H1 (cell line): ENCODE results near the gene ATP13A2. TPM values are rescaled to one million over a fixed set of nuclear protein-coding genes. Genes with fewer than 3 reads are reported as not detected.

Experiments
- CTCF ChIA-PET: fragments of 300-600 bp; sonication (Branson Sonifier 250); formaldehyde crosslinking; loops from one replicate; lab custom pipeline; 2021; ENCODE audit not compliant: partially characterized antibody; lab: Charles Lee
- POLR2A ChIA-PET: fragments of 300-600 bp; sonication (Branson Sonifier 250); formaldehyde crosslinking; loops from one replicate; lab custom pipeline; 2021; ENCODE audit warnings: inconsistent platforms; ENCODE audit not compliant: partially characterized antibody; lab: Charles Lee
- DNase-seq, 2 experiments: peaks; one replicate each; pipeline versions ENCODE4 v3.0.0 to v3.0.0-alpha.2; 2010 to 2022; ENCODE audit warnings: low spot score in 2 of 2, low read depth in 1 of 2, mixed read lengths in 1 of 2
- FAIRE-seq: peaks from 2 replicates; lab custom pipeline; 2011; peaks lifted over from hg19 to GRCh38; lab: Jason Lieb, UNC
- H2AFZ ChIP-seq: 2 replicates; pipeline ENCODE4 v1.8.1; 2012; ENCODE audit warnings: low read length, inconsistent platforms
- H2AK5ac ChIP-seq: 2 replicates; pipeline ENCODE4 v1.6.1; 2013; ENCODE audit warnings: low read depth, low read length
- H2BK120ac ChIP-seq: replicated peaks from 2 replicates; pipeline ENCODE3; 2013; ENCODE audit warnings: low read depth, low read length, inconsistent platforms
- H2BK12ac ChIP-seq: 2 replicates; pipeline ENCODE4 v1.6.1; 2013; ENCODE audit warnings: low read depth, low read length
- H2BK15ac ChIP-seq: 2 replicates; pipeline ENCODE4 v1.6.1; 2013; ENCODE audit warnings: low read length
- H2BK20ac ChIP-seq: 2 replicates; pipeline ENCODE4 v1.6.1; 2013; ENCODE audit warnings: low read length
- H2BK5ac ChIP-seq: 2 replicates; pipeline ENCODE4 v1.6.1; 2013; ENCODE audit warnings: low read depth, low read length
- H3K14ac ChIP-seq: 2 replicates; pipeline ENCODE4 v1.6.1; 2013; ENCODE audit warnings: inconsistent platforms; ENCODE audit not compliant: insufficient read length
- H3K18ac ChIP-seq: 2 replicates; pipeline ENCODE4 v1.6.1; 2013; ENCODE audit warnings: low read length; ENCODE audit errors: extremely low read depth
- H3K23ac ChIP-seq: 2 replicates; pipeline ENCODE4 v1.6.1; 2013; ENCODE audit warnings: inconsistent platforms; ENCODE audit not compliant: insufficient read length
- H3K23me2 ChIP-seq: 2 replicates; pipeline ENCODE4 v1.6.1; 2013; ENCODE audit warnings: low read depth, low read length
- H3K27ac ChIP-seq: 2 replicates; pipeline ENCODE4 v1.6.1; 2011; ENCODE audit warnings: low read depth, low read length, inconsistent platforms
- H3K27me3 ChIP-seq, 4 experiments: replicated peaks in 1 of 4; 1 replicate in 1 of 4; 2 replicates in 3 of 4; pipeline versions ENCODE4 v1.6.1 to v1.8.1; 2011 to 2013; ENCODE audit warnings: low read length in 3 of 4, mild to moderate bottlenecking in 3 of 4, inconsistent platforms in 2 of 4, mixed read lengths in 2 of 4, moderate library complexity in 1 of 4; ENCODE audit not compliant: control insufficient read depth in 3 of 4, insufficient read depth in 3 of 4; ENCODE audit errors: extremely low read depth in 1 of 4
- H3K36me3 ChIP-seq, 4 experiments: 2 replicates each; pipeline versions ENCODE4 v1.6.1 to v1.8.1; 2011 to 2013; ENCODE audit warnings: mild to moderate bottlenecking in 4 of 4, low read length in 3 of 4, moderate library complexity in 2 of 4, control low read depth in 1 of 4, inconsistent platforms in 1 of 4; ENCODE audit not compliant: insufficient read depth in 4 of 4, control insufficient read depth in 2 of 4
- H3K4ac ChIP-seq: replicated peaks from 2 replicates; pipeline ENCODE3; 2013; ENCODE audit warnings: low read length, low read depth, mixed read lengths, inconsistent platforms; ENCODE audit not compliant: insufficient read length
- H3K4me1 ChIP-seq, 4 experiments: replicated peaks in 1 of 4; 1 replicate in 1 of 4; 2 replicates in 3 of 4; pipeline versions ENCODE4 v1.6.1 to v1.8.1; 2011 to 2013; ENCODE audit warnings: low read length in 3 of 4, inconsistent platforms in 2 of 4, mixed read lengths in 1 of 4; ENCODE audit not compliant: insufficient read depth in 4 of 4, control insufficient read depth in 3 of 4
- H3K4me2 ChIP-seq, 2 experiments: 2 replicates each; pipeline versions ENCODE4 v1.6.1 to v1.8.1; 2011 to 2013; ENCODE audit warnings: low read depth in 2 of 2, low read length in 2 of 2, control low read depth in 1 of 2, inconsistent platforms in 1 of 2, mild to moderate bottlenecking in 1 of 2; ENCODE audit not compliant: insufficient read depth in 1 of 2
- H3K4me3 ChIP-seq, 4 experiments: fragments of 200-600, 300-600 bp in 1 of 4; sonication (generic), shearing (Covaris generic), sonication (Bioruptor Twin) in 1 of 4; 2 replicates each; pipeline versions ENCODE4 v1.5.1 to v1.8.1; 2011 to 2016; ENCODE audit warnings: low read length in 4 of 4, low read depth in 3 of 4, control low read depth in 2 of 4, inconsistent platforms in 2 of 4, mild to moderate bottlenecking in 2 of 4, mixed read lengths in 1 of 4, moderate library complexity in 1 of 4; ENCODE audit not compliant: insufficient read depth in 2 of 4; ENCODE audit errors: extremely low read depth in 1 of 4
- H3K56ac ChIP-seq: replicated peaks from 2 replicates; pipeline ENCODE3; 2013; ENCODE audit warnings: low read depth, mild to moderate bottlenecking, mixed read lengths, low read length, inconsistent platforms; ENCODE audit not compliant: insufficient read length
- H3K79me1 ChIP-seq: 2 replicates; pipeline ENCODE4 v1.6.1; 2013; ENCODE audit warnings: low read depth, low read length, control low read depth
- H3K79me2 ChIP-seq, 2 experiments: 2 replicates each; pipeline versions ENCODE4 v1.6.1 to v1.8.1; 2012 to 2013; ENCODE audit warnings: low read length in 2 of 2, mild to moderate bottlenecking in 2 of 2, inconsistent platforms in 1 of 2; ENCODE audit not compliant: insufficient read depth in 2 of 2, control insufficient read depth in 1 of 2
- H3K9ac ChIP-seq, 4 experiments: replicated peaks in 1 of 4; 1 replicate in 1 of 4; 2 replicates in 3 of 4; pipeline versions ENCODE4 v1.6.1 to v1.8.1; 2011 to 2013; ENCODE audit warnings: low read depth in 3 of 4, low read length in 3 of 4, control low read depth in 2 of 4, mild to moderate bottlenecking in 2 of 4, moderate library complexity in 2 of 4, inconsistent platforms in 1 of 4; ENCODE audit errors: extremely low read depth in 1 of 4
- H3K9me3 ChIP-seq, 2 experiments: 2 replicates each; pipeline versions ENCODE4 v1.6.1 to v1.8.1; 2012 to 2013; ENCODE audit warnings: mild to moderate bottlenecking in 2 of 2, moderate library complexity in 2 of 2, control low read depth in 1 of 2, inconsistent platforms in 1 of 2, low read depth in 1 of 2, low read length in 1 of 2, mixed read lengths in 1 of 2; ENCODE audit not compliant: insufficient read depth in 2 of 2
- H4K20me1 ChIP-seq, 2 experiments: replicated peaks in 1 of 2; 2 replicates each; pipeline versions ENCODE3 to v1.8.1; 2011 to 2013; ENCODE audit warnings: inconsistent platforms in 2 of 2, low read length in 2 of 2, mild to moderate bottlenecking in 1 of 2; ENCODE audit not compliant: insufficient read depth in 2 of 2, control insufficient read depth in 1 of 2
- H4K5ac ChIP-seq: 2 replicates; pipeline ENCODE4 v1.6.1; 2013; ENCODE audit warnings: low read length, low read depth, mixed read lengths, inconsistent platforms; ENCODE audit not compliant: insufficient read length
- H4K8ac ChIP-seq: 2 replicates; pipeline ENCODE4 v1.8.0; 2013; ENCODE audit warnings: mild to moderate bottlenecking, moderate library complexity, low read length, inconsistent platforms; ENCODE audit not compliant: insufficient read depth; ENCODE audit errors: extremely low read depth
- H4K91ac ChIP-seq: replicated peaks from 2 replicates; pipeline ENCODE3; 2013; ENCODE audit warnings: low read length, mixed read lengths, inconsistent platforms; ENCODE audit not compliant: insufficient read length
- WGBS, 2 experiments: shearing (Covaris generic) in 1 of 2; methylation state at CpG; one replicate each; pipeline versions ENCODE4 v1.1.6 to v1.1.7; 2013 to 2015; ENCODE audit warnings: low lambda C conversion rate in 2 of 2, mixed read lengths in 2 of 2, inconsistent platforms in 1 of 2, low coverage in 1 of 2, missing lambda C conversion rate in 1 of 2; ENCODE audit not compliant: insufficient replicate concordance in 2 of 2, insufficient coverage in 1 of 2, insufficient read length in 1 of 2; ENCODE audit errors: extremely low coverage in 1 of 2, missing lambda C conversion rate in 1 of 2; 5-methylcytosine and 5-hydroxymethylcytosine counted together
- polyA plus RNA-seq, 7 experiments: library from polyadenylated mRNA; depleted of rRNA in 3 of 7; stranded (reverse) in 5 of 7; unstranded in 2 of 7; fragments of >200 nt in 5 of 7; fragments of 200-250 nt in 2 of 7; gene quantifications; 1 replicate in 5 of 7; 2 replicates in 1 of 7; 4 replicates in 1 of 7; pipeline versions ENCODE4 v1.2.1 to v1.2.3, GENCODE V29; 2011 to 2013; ENCODE audit warnings: missing spikeins in 2 of 7, mixed read lengths in 2 of 7
- total RNA-seq: library from RNA; stranded (reverse); fragmentation: NEBNext Ultra II Directional; extraction: Animal tissue kit (Norgen Biotek cat#: 25700); gene quantifications from 2 replicates; pipeline ENCODE4 v1.2.1, GENCODE V29; 2021

Gene ATP13A2
- total and polyA plus RNA-seq, 2 of the 8 experiments (the other 6 are each of a cell fraction or from before 2014, with no cell fraction given): 82.1 to 83.6 TPM

DNA sequence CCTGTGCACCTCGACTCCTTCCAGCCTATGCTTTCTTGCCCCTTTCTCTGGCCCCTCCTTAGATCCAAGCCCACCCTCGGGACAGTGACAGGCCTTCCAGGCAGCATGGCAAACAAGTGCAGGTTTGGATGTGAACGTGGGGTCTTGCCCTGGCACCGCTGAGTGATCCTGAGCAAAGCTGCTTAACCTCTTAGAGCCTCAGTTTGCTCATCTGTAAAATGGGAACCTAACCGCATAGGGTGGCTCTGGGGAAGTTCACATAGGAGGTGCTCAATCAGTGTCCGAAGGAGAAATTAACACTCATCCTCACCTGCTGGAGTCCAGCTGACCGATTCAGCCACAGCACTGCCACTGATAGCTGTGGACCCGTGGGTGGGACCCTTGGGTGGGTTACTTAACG, 38.5 kb downstream of the ATP13A2 start:
- no peak for FAIRE-seq
- 87% methylated on average over 9 of the region's 9 CpGs; no CpG with 5 or more reads in 1 of the 2 experiments for WGBS, 2 experiments

More for the DNA sequence above, 38.5 kb downstream of the ATP13A2 start:
- H4K91ac ChIP-seq: no peak overlapping the region
- no peak overlapping the region for H2BK12ac ChIP-seq
- H2BK120ac ChIP-seq: no peak overlapping the region
- no peak overlapping the region for H4K5ac ChIP-seq
- no peak overlapping the region for H3K4me2 ChIP-seq
- ChIA-PET CTCF (interaction anchor here (0.7 to 14.3 kb wide), 2 partner anchors 11 to 29 kb away, joined by 3 to 267 read pairs; partner anchors contain the start of gene MFAP2), POLR2A (interaction anchor here (1.2 kb wide), 3 partner anchors 9 to 18 kb away, joined by 3 to 9 read pairs (median 4); no protein-coding TSS in a partner anchor)
- H2BK5ac ChIP-seq: no peak overlapping the region
- peaks cover 0 to 12% of the 10 kb centered on the region in 2 experiments; a peak in 2 of 4 replicates for H3K79me2 ChIP-seq
- H3K4ac ChIP-seq: no peak overlapping the region
- no peak overlapping the region for H3K4me3 ChIP-seq
- H3K14ac ChIP-seq: no peak overlapping the region
- peaks cover 8% of the 10 kb centered on the region for H3K79me1 ChIP-seq
- no peak overlapping the region for H3K56ac ChIP-seq
- no peaks in the 10 kb centered on the region for H3K27me3 ChIP-seq
- H3K9ac ChIP-seq: no peak overlapping the region
- no peaks in the 10 kb centered on the region for H3K9me3 ChIP-seq
- no peak overlapping the region for H3K23ac ChIP-seq
- no peak overlapping the region for H2BK15ac ChIP-seq
- peaks cover 9 to 36% (median 30%) of the 10 kb centered on the region in 4 experiments for H3K36me3 ChIP-seq
- no peak overlapping the region for H2AK5ac ChIP-seq
- no peak overlapping the region for H3K18ac ChIP-seq
- no peak overlapping the region for H2AFZ ChIP-seq
- peaks cover 0 to 17% (median 8%) of the 10 kb centered on the region in 4 experiments; a peak in 6 of 7 replicates for H3K4me1 ChIP-seq
- H4K20me1 ChIP-seq: peaks cover 13 to 25% of the 10 kb centered on the region in 2 experiments
- H4K8ac ChIP-seq: no peak overlapping the region
- no peak for DNase-seq
- peaks cover 3% of the 10 kb centered on the region; the same call in 1 of the 2 replicates for H3K23me2 ChIP-seq
- H3K27ac ChIP-seq: no peak overlapping the region
- no peak overlapping the region for H2BK20ac ChIP-seq
